GM03348 (cell line): Measurements from ENCODE around the gene MFAP3L.
A peak's percentile ranks its signal among the peaks of the same experiment; 100 is the strongest.

Experiments used
- DNase-seq: peaks from one replicate; pipeline ENCODE4 v3.0.0; 2012; ENCODE audit warnings: low spot score

MFAP3L gene

GRCh38 chr4:170022211-170022610 is 4.0 kb downstream of the MFAP3L start:
- no peak for DNase-seq

- DNase-seq, result no peak
Measured at GRCh38 chr4:170017252-170017651, 8.9 kb downstream of the MFAP3L start.

- DNase-seq, result no peak
Measured at GRCh38 chr4:170015285-170015684, 10.9 kb downstream of the MFAP3L start.

GRCh38 chr4:170014359-170015011 is 11.7 kb downstream of the MFAP3L start:
- peak; percentile 42 for DNase-seq

GRCh38 chr4:170012629-170012958 is 13.6 kb downstream of the MFAP3L start:
- no peak for DNase-seq

GRCh38 chr4:170011921-170012628 is 14.1 kb downstream of the MFAP3L start:
- DNase-seq, result no peak

- no peak for DNase-seq
Measured at GRCh38 chr4:170009291-170009690, 16.9 kb downstream of the MFAP3L start.

GRCh38 chr4:170008801-170009200 is 17.4 kb downstream of the MFAP3L start:
- DNase-seq, result no peak

GRCh38 chr4:170008371-170008770 is 17.8 kb downstream of the MFAP3L start:
- DNase-seq, result peak; percentile 16

- no peak for DNase-seq
Measured at GRCh38 chr4:170007113-170007512, 19.1 kb downstream of the MFAP3L start.

GRCh38 chr4:170005472-170005871 is 20.7 kb downstream of the MFAP3L start:
- DNase-seq, result no peak

GRCh38 chr4:170004651-170005295 is 21.4 kb downstream of the MFAP3L start:
- peak; percentile 11 for DNase-seq

- DNase-seq, result no peak
Measured at GRCh38 chr4:170003071-170004070, 22.8 kb downstream of the MFAP3L start.

GRCh38 chr4:170001745-170002267 is 24.4 kb downstream of the MFAP3L start:
- no peak for DNase-seq

GRCh38 chr4:170001011-170001744 is 25.0 kb downstream of the MFAP3L start:
- no peak for DNase-seq

GRCh38 chr4:169999923-170000322 is 26.3 kb downstream of the MFAP3L start:
- no peak for DNase-seq

- DNase-seq, result no peak
Measured at GRCh38 chr4:169998981-169999380, 27.2 kb downstream of the MFAP3L start.

- DNase-seq, result no peak
Measured at GRCh38 chr4:169996379-169997240, 29.6 kb downstream of the MFAP3L start.

- DNase-seq, result no peak
Measured at GRCh38 chr4:169993531-169993930, 32.7 kb downstream of the MFAP3L start.

- DNase-seq, result no peak
Measured at GRCh38 chr4:169988252-169988651, 37.9 kb downstream of the MFAP3L start.
